GM04503 (cell line): ENCODE data around the gene ADSS2.
"Not testable (repeated sequence)": the region's sequence is repeated elsewhere in the genome, so short reads cannot be mapped to it uniquely, and the experiment has no call there.

Source experiments
- DNase-seq: peaks from one replicate; pipeline ENCODE4 v3.0.0-alpha.2; 2012; ENCODE audit warnings: low read depth

ADSS2 gene

GRCh38 chr1:244395965-244396364 lies 55.7 kb downstream of the ADSS2 start:
- no peak for DNase-seq

DNA sequence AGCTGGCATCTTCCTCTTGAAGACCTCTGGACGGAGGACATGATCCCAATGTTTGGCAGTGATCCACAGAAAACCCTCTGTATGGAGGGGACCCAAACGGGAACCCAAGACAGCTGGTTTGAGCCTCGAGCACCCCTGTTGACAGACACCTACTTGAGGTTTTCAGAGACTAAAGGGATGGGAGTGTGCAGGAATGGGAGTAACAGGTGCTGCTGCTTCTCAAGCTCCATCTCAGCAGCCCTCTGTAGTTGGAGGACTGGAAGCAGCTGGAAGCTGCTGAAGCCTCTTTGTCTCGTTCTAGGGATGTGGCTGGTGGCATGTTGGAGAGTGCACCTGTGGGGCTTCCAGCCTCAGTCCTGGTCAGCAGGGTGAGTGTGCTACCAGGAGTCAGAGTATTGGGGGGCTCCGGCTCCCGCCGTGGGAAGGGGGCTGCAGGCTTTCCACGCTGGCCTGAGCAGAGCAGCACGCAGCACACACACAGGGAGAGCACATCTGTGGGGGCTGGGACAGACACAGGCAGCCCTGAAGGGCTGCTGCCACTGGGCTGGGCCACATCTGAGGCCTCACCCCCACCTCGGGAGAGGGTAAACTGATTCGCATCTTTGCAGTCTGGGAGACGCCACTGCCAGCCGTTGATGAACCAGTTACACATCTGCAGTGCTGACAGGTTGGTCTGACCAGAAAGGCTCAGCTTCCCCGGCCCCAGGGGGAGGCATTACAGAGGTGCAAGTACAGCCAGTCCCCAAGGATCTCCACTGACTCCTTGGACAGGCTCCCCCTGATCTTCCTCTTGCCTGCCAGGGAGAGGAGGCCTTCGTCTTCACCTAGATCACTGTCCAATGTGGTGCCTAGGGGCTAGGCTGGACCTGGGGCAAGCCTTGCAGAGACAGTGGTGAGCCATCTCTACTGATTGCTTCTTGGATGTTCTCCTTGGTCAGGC lies 56.6 kb downstream of the ADSS2 start:
- no peak for DNase-seq

DNA sequence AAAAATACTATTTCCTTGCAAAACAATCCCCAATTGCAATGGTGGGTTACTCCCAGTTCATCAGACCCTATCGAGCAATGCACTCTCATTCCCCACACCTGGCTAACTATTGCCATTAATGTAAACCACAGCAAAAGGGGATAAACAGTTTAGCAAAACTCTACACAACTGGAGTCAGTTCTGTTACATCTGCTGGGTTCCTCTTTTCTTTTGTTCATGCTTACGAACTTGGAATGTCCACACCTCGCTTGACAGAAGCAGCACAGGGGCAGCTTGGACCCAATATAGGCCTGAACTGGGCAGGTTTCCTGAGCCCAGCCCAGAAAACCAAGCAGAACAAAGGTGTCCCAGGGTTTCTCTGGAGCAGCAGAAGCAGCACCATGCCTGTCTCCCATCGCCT lies 57.4 kb downstream of the ADSS2 start:
- DNase-seq = no peak

GRCh38 chr1:244393604-244394176 lies 58.0 kb downstream of the ADSS2 start:
- no peak for DNase-seq

GRCh38 chr1:244391761-244392160 lies 59.9 kb downstream of the ADSS2 start:
- DNase-seq = peak; percentile 17

DNA sequence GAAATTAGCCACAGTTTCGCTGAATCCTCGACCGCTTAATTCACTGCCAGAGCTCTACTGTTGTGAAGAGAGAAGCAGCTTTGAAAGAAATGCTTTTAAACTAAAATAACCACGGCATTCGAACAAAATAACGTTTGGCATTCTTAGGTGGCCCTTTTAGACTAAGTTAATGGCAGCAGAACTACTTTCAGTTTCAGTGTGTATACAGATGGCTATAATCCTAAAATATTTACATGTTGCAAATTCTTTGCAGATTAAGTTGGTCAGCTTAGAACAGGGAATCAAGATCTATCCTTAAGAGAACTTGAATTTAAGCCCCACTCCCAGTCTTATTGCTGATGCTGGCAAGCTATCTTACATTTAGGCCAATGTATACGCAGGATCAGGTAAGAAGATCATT lies 62.7 kb downstream of the ADSS2 start:
- no peak for DNase-seq

- no peak for DNase-seq
These were observed 64.3 kb downstream of the ADSS2 start for GRCh38 chr1:244387415-244387814.

DNA sequence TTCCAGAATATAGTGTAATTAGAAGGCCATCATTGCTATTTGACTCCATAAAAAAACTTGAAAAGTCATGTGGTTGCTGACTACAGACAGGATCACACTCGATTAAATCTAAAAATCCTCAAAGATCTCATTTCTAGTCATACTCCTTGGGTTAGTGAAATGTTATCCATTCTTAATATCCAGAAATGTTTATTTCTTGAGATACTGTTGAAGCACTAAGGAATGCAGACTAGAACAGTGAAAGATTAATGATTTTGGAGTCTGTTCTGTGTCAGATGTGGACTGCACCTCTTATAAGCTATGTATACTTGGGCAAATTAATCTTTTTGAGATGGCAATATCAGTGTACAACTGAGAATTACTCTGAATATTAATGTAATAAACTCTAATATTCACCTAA lies 65.1 kb downstream of the ADSS2 start:
- DNase-seq = no peak

- no peak for DNase-seq
These were observed 67.6 kb downstream of the ADSS2 start for GRCh38 chr1:244384066-244384465.

GRCh38 chr1:244383278-244383884 lies 68.3 kb downstream of the ADSS2 start:
- no peak for DNase-seq

DNA sequence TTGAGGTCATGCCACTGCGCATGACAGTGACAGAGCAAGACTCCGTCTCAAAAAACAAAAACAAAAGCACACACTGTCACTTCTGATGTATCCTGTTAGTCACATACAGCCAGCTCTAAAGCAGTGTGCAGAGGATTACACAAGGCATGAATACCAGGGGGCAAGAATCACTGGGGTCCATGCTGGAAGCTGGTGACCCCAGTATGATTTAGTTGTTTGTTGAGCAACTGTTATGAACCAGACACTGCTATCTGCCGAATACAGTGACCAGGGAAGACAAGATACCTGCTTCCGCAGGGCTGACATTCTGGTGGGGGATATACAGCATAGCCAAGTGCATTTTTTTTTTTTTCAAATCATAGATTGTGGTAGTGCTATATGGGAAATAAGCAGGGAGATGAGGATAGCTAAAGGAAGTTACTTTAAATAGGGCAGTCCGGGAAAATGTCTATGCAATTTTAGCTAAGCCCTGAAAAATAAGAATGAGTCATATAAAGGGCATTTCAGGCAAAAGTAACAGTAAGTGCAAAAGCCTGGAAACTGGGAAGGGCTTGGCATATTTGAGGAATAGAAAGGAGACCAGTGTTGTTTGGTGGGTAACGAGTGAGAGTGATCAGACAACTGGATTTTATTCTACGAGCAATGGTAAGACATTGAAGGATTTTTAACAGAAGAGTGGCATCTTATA lies 69.7 kb downstream of the ADSS2 start:
- DNase-seq = peak; percentile 30

- DNase-seq = no peak
These were observed 75.6 kb downstream of the ADSS2 start for GRCh38 chr1:244376126-244376525.

- DNase-seq = no peak
These were observed 76.7 kb downstream of the ADSS2 start for GRCh38 chr1:244375051-244375450.

DNA sequence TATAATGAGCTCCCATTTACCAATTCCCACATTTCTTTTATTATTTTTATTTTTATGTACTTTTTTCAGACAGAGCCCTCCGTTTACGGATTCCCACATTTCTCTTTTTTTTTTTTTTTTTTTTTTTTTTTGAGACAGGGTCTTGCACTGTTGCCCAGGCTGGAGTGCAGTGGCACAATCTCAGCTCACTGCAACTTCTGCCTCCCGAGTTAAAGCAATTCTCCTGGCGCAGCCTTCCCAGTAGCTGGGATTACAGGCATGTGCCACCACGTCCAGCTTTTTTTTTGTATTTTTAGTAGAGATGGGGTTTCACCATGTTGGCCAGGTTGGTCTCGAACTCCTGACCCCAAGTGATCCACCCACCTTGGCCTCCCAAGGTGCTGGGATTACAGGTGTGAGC lies 77.2 kb downstream of the ADSS2 start:
- not testable (repeated sequence) for DNase-seq

- DNase-seq = no peak
These were observed 80.2 kb downstream of the ADSS2 start for GRCh38 chr1:244371242-244372141.

- no peak for DNase-seq
These were observed 81.6 kb downstream of the ADSS2 start for GRCh38 chr1:244370060-244370637.

GRCh38 chr1:244369256-244370057 lies 82.3 kb downstream of the ADSS2 start:
- no peak for DNase-seq

GRCh38 chr1:244368279-244368678 lies 83.4 kb downstream of the ADSS2 start:
- DNase-seq = no peak

- DNase-seq = no peak
These were observed 84.2 kb downstream of the ADSS2 start for GRCh38 chr1:244367399-244368114.

DNA sequence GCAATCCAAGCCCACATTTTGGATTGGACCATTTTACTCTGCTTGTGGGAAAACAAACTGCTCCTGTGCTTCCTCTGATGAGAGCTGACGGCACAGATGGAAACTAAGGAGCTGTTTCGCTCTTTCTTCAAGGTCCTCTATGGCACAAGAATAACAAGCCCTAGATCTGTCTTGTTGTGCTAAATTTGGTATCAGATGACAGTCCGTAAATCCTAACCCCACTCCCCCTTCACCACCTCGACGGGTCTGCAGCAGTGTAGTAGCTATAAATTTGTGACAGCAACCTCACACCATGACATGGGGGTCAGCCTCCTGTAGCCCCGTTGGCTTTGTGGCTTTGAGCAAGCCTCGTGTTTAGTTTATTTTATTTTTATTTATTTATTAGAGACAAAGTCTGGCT lies 85.9 kb downstream of the ADSS2 start:
- no peak for DNase-seq
